Left ventricle myocardium inferior (tissue), 1 donor: Measurements from ENCODE around the gene MYO5C. TPM values are rescaled to one million over a fixed set of nuclear protein-coding genes. Genes with fewer than 3 reads are reported as not detected.

Experiments used
- DNase-seq: peaks from one replicate; pipeline ENCODE4 v3.0.0-alpha.2; 2020
- H3K27ac ChIP-seq: fragments of 200-600 bp; replicated peaks from 2 replicates; pipeline ENCODE4 v1.8.0; 2021
- H3K27me3 ChIP-seq: fragments of 200-600 bp; 2 replicates; pipeline ENCODE4 v1.8.0; 2021; ENCODE audit warnings: low read depth
- H3K36me3 ChIP-seq: fragments of 200-600 bp; 2 replicates; pipeline ENCODE4 v1.8.0; 2021
- H3K4me1 ChIP-seq: fragments of 200-600 bp; 2 replicates; pipeline ENCODE4 v1.8.0; 2021
- H3K4me3 ChIP-seq: fragments of 200-600 bp; 2 replicates; pipeline ENCODE4 v1.8.0; 2021; ENCODE audit warnings: mild to moderate bottlenecking, moderate library complexity
- H3K9me3 ChIP-seq: fragments of 200-600 bp; replicated peaks from 2 replicates; pipeline ENCODE4 v1.8.0; 2021
- CTCF ChIP-seq: fragments of 200-600 bp; IDR thresholded peaks from 2 replicates; pipeline ENCODE4 v1.8.0; 2021; ENCODE audit warnings: antibody characterized with exemption, mild to moderate bottlenecking, borderline replicate concordance
- intact Hi-C: fragments of 100-400 bp; cut with micrococcal nuclease; formaldehyde crosslinking; loops from one replicate; pipeline ENCODE4 v1.11.0; 2022
- total RNA-seq: library from RNA; stranded (reverse); fragmentation: NEBNext Ultra II Directional; extraction: Animal tissue kit (Norgen Biotek cat#: 25700); gene quantifications from one replicate; pipeline ENCODE4 v1.2.1, GENCODE V29; 2021
- donor health status: DM: no; HTN: yes; CAD: no; lungs with severe emphysema.

MYO5C gene
- total RNA-seq, 1 donor from 2014 or later: 2.9 TPM

GRCh38 chr15:52247461-52247860, 48.1 kb downstream of the MYO5C start:
- no peaks in the 10 kb centered on the region for H3K9me3 ChIP-seq
- intact Hi-C loops: no loop called here
- no peak for DNase-seq
- no peak for TF ChIP-seq CTCF
- H3K27me3 ChIP-seq: no peaks in the 10 kb centered on the region
- peaks cover 13% of the 10 kb centered on the region for H3K36me3 ChIP-seq
- H3K27ac ChIP-seq: no peak overlapping the region
- H3K4me1 ChIP-seq: no peaks in the 10 kb centered on the region
- no peak overlapping the region for H3K4me3 ChIP-seq

GRCh38 chr15:52246686-52247431, 48.7 kb downstream of the MYO5C start:
- Histone ChIP-seq H3K4me3 (no peak overlapping the region), H3K27me3 (no peaks in the 10 kb centered on the region), H3K9me3 (no peaks in the 10 kb centered on the region), H3K4me1 (no peaks in the 10 kb centered on the region), H3K27ac (no peak overlapping the region), H3K36me3 (peaks cover 13% of the 10 kb centered on the region)
- TF ChIP-seq CTCF: no peak
- DNase-seq: no peak
- intact Hi-C loops: no loop called here

GRCh38 chr15:52243697-52244555, 51.7 kb downstream of the MYO5C start:
- Histone ChIP-seq H3K27me3 (no peaks in the 10 kb centered on the region), H3K27ac (no peak overlapping the region), H3K4me1 (no peaks in the 10 kb centered on the region), H3K36me3 (peaks cover 13% of the 10 kb centered on the region), H3K9me3 (no peaks in the 10 kb centered on the region), H3K4me3 (no peak overlapping the region)
- TF ChIP-seq CTCF: no peak
- no peak for DNase-seq
- intact Hi-C loops: no loop called here

- intact Hi-C loops: no loop called here
- TF ChIP-seq CTCF: no peak
- Histone ChIP-seq H3K4me3 (no peak overlapping the region), H3K9me3 (no peaks in the 10 kb centered on the region), H3K4me1 (no peaks in the 10 kb centered on the region), H3K27me3 (no peaks in the 10 kb centered on the region), H3K36me3 (peaks cover 13% of the 10 kb centered on the region), H3K27ac (no peak overlapping the region)
- no peak for DNase-seq
Measured at GRCh38 chr15:52243286-52243685, 52.3 kb downstream of the MYO5C start.

- Histone ChIP-seq H3K27me3 (no peaks in the 10 kb centered on the region), H3K36me3 (peaks cover 4% of the 10 kb centered on the region), H3K4me1 (no peaks in the 10 kb centered on the region), H3K9me3 (no peaks in the 10 kb centered on the region), H3K4me3 (no peak overlapping the region), H3K27ac (no peak overlapping the region)
- intact Hi-C loops: no loop called here
- TF ChIP-seq CTCF: no peak
- DNase-seq: no peak
Measured at GRCh38 chr15:52241489-52241888, 54.1 kb downstream of the MYO5C start.
